GM21367 (cell line): ENCODE data around the gene CSNK2B.
A peak's percentile ranks its signal among the peaks of the same experiment; 100 is the strongest.

Source experiments
- ATAC-seq: cut with Tn5 transposase; IDR thresholded peaks from one replicate; pipeline ENCODE4 v1.9.1; 2021; ENCODE audit not compliant: unreplicated experiment

The CSNK2B gene

DNA sequence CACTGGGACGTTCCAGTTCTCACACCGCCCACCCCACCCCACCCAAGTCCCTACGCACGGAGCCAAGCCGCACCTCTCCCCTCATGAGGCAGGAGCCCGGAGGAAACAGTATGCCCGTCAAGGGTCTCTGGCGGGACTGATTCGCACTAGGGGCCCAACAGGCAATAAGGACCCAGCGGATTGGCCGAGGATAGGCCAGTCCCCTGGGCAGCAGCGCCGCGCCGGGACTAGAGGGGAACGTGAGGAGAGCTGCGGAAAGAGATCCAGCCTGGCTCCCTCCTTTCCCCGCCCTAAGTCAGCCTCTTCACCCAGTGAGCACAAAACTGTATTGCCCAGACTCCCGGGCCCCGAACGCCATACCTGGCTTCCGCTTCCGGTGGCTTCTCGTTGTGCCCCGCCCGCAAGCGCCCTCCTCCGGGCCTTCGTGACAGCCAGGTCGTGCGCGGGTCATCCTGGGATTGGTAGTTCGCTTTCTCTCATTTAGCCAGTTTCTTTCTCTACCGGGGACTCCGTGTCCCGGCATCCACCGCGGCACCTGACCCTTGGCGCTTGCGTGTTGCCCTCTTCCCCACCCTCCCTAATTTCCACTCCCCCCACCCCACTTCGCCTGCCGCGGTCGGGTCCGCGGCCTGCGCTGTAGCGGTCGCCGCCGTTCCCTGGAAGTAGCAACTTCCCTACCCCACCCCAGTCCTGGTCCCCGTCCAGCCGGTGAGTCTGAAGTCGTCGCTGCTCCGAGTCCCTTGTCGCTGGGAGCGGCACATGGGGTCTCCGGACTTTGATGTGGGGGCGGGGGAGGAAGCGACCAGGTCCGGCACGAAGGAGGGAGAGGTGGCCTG lies at the start of gene CSNK2B:
TSS of gene CSNK2B (plus strand) at position 580 of the 836 bp plus-strand sequence. CDS start 752 bp downstream, outside the sequence.
- peak; percentile 60 for ATAC-seq

DNA sequence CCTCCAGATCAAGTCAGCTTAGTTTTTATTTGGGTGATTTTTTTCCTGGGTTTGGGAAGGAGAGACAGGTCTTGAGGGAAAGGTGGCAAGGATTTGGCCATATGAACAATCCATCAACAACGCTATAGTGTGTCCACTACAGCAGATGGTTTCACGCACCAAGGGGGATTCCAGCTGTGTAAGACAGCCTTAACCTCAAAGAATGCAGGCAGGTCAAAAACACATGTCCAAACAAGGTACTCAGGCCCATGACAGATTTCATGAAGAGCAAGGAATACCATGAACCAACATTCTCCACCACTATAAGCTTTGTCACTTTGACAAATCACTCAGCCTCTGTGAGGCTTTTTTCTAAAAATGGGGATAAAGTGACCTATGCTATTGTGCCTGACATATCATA lies 48.9 kb upstream of the CSNK2B start:
- no peak for ATAC-seq

DNA sequence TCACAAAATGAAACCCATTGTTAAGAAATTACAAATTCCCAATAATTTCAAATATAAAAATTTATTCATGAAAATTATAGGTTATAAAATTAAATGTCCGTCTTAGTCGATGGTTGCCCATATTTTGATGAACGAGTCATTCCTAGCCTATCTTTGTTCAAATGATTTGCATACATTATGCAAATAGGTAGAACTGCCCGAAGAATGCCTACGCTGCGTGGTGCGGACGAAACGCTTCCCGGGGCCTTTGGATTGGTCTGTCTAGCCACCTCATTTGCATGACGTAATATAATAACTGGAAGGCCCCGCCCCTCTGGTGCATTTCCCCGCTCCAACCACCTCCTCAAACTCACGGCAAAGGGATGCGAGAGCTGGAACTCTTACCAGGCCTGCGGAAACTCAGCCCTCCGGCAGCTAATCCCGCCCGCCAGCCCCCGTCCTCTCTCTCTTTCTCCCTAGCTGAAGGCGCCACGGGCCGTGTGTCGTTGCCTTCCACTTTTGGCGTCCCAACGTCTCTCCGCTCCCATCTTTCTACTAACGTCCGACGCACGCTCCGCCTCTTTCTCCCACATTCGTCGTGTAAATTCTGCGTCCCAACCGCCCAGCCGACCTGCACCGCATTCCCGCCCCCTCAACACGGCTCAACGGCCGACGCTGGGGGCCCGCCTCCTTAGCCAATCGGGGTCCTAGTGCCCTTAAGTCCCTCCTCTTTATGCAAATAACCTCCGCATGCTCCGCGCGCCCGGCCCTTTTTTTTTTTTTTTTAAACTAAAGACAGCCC lies 45.9 kb upstream of the CSNK2B start:
- ATAC-seq: peak; percentile 64

DNA sequence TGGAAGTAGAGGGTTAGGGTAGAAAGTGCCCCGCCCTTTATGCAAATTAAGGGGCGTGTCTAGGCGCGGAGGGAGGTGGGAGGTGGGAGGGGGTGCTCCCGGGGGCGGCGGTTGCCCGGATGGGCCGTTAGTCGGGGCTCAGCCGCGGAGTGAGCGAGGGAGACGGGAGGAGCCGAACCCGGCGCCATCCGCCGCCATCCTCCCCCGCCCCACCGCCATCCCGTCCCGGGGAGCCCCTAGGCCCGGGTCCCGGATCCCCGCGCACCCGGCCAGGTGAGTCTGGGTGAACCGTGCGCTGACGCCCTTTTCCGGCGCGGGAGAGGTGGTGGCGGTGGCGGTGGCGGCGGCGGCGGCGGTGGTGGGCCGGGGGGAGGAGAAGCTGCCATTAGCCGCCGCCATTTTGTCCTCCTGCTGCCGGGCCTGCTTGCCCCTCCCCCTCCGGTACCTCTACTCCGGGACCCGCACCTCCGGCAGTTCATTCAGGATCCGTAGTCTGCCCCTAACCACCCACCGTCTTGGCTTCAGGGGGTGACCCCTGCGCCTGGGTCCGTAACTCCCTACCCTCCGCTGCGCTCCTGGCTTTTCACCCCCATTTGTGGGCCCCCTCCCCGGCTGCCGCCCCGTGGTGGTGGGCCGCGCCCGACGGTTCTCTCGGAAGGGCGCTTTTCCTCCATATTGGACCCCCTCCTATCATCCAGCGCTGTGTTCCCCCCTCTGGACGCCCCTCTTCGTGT lies 45.1 kb upstream of the CSNK2B start, which contains the start of gene PRRC2A:
TSS of gene PRRC2A (plus strand) at position 130 of the 734 bp plus-strand sequence. CDS start 2,075 bp downstream, outside the sequence.
- ATAC-seq: peak; percentile 19

DNA sequence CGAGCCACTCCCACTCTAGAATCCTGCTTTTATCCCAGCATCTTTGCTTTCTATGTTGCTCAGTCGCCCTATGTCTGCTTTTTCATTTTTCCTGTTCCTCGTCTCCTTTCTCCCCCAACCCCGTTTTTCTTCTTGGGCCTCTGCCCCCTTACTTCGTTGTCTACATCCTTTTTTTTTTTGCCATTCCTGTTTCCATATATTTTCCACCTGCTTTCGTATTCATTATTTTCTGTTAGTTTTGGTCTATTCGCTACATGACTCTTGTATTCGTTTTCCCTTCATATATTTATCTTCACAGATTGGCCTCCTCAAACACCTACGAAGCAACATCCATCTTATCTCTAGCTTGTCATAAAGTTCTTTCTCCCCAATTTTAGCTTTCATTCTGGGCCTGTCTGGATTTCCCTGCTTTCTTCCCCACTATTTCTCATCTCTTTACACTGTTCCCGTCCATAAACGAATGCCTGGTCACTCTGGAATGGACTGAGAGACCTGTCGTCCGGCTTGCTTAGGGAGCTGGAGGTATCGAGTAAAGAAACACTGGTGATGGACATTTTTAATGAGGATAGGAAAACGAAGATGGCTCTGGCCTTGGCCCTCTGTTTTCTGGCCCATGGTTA lies 44.5 kb upstream of the CSNK2B start:
- no peak for ATAC-seq

DNA sequence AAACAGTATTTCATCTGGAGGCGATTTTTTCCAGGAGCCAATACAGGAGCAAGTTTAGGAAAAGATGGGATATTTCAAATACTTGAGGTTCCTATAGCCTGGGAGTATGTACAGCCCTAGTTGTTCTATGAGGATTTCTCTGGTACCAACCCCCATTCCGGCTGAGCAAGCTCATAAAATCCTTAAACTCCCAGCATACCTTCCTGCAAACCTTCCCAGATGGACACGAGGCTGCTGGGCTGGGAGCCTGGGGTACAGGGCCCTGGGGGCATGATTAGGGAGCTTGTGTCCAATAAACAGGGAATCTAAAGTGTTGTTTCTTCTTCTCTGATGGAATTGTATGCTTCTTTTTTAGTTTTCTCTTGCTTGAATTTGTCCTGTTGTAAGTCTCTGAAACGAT lies 43.9 kb upstream of the CSNK2B start:
- no peak for ATAC-seq

DNA sequence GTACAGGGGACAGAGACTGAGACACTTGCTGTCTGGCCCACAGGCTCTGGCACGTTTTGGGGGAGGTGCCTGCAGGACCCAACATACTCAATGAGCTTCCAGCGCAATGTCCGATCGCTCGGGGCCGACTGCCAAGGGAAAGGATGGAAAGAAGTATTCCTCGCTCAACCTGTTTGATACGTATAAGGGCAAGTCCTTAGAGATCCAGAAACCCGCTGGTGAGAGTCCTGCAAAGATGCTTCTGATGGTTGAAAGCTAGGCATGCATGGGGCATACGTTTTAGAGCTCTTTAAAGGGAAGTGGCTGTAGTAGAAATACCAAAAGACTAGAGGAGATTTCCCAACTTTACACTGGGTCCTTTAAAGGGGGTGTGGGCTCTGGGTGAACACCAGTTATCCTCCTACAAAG lies 43.2 kb upstream of the CSNK2B start:
- ATAC-seq: no peak

DNA sequence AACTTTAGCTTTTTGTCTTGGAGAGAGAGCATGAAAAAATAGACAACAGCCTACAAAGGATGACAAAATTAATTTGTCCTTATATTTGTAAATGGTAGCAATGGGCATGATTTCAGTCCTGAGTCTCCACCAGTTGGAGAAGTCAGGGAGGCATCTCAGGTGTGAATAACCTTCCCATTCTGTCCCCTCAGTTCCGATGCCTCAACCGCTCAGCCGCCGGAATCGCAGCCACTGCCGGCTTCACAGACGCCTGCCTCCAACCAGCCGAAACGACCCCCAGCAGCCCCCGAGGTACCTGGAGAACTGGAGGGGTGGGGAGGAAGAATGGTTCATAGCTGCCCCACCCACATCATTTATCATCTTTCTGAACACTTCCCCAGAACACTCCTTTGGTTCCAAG lies 41.8 kb upstream of the CSNK2B start:
- ATAC-seq: no peak

DNA sequence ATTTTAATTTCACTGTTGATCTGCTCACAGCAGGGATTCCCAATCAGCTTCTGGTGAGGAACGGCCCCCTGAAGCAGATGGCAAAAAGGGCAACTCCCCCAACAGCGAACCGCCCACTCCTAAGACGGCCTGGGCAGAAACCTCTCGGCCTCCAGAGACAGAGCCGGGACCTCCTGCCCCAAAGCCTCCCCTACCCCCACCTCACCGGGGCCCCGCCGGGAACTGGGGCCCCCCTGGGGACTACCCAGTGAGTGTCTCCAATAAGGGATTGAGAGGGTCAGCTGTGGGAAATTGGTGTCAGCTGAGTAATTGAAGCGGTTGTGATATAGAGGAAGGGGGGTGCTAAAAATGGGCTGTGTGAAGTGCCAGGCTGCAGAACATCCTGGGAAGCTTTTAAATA lies 38.9 kb upstream of the CSNK2B start:
- no peak for ATAC-seq

DNA sequence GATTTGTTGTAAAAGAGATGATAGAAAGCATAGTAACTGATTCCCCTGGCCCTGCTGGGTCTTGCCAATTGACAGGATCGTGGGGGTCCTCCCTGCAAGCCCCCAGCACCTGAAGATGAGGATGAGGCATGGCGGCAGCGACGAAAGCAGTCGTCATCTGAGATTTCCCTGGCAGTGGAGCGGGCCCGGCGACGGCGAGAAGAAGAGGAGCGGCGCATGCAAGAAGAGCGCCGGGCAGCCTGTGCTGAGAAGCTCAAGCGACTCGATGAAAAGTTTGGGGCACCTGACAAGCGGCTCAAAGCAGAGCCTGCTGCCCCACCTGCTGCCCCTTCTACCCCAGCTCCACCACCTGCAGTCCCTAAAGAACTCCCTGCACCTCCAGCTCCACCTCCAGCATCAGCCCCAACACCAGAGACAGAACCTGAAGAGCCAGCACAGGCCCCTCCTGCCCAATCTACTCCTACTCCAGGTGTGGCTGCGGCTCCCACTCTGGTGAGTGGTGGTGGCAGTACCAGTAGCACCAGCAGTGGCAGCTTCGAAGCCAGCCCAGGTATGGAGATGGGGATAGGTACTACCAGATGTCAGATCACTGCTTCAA lies 38.1 kb upstream of the CSNK2B start:
- ATAC-seq: no peak

DNA sequence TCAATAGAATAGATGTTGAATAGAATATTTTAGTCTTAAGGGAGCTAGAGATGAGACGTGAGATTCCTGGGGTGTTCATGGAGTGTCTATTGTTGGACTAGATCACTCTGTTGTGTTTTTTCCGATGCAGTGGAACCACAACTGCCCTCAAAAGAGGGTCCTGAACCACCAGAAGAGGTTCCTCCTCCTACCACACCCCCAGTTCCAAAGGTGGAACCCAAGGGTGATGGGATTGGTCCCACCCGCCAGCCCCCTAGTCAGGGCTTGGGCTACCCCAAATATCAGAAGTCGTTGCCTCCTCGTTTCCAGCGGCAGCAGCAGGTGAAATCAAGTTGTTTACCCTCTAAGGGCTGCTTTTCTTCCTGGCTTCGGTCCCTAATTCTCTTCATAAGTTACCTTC lies 36.9 kb upstream of the CSNK2B start:
- no peak for ATAC-seq

DNA sequence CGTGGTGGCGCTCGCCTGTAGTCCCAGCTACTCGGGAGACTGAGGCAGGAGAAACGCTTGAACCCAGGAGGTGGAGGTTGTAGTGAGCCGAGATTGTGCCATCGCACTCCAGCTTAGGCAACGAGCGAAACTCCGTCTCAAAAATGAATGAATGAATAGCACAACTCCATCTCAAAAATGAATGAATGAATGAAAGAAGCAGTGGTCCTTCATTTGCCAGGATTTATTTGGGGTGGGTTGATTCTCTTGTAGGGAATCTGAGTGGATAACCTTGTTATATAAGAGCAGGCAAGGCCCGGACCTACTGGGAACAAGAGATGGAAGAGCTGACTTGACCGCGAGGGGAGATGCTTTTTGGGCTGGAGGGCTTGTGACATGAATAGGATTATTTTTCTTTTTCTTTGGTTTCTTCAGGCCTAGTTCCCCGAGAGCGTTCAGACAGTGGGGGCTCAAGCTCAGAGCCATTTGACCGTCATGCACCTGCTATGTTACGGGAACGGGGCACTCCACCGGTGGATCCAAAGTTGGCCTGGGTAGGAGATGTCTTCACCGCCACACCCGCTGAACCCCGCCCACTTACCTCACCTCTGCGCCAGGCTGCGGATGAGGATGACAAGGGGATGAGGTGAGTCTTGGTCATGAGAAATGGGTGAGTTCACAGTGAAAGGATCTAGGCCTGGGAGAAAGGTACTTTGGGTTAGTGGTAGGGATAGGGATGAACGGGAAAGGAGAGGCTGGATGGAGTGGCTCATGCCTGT lies 35.5 kb upstream of the CSNK2B start:
- ATAC-seq: no peak

DNA sequence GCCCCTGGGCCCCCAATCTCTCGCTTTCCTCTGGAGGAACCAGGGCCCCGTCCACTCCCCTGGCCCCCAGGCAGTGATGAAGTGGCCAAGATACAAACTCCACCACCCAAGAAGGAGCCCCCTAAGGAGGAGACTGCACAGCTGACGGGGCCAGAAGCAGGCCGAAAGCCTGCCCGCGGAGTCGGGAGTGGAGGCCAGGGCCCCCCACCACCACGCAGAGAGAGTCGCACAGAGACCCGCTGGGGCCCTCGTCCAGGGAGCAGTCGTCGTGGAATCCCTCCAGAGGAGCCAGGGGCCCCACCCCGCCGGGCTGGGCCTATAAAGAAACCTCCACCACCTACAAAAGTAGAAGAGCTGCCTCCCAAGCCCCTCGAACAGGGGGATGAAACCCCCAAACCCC lies 34.7 kb upstream of the CSNK2B start:
- no peak for ATAC-seq

DNA sequence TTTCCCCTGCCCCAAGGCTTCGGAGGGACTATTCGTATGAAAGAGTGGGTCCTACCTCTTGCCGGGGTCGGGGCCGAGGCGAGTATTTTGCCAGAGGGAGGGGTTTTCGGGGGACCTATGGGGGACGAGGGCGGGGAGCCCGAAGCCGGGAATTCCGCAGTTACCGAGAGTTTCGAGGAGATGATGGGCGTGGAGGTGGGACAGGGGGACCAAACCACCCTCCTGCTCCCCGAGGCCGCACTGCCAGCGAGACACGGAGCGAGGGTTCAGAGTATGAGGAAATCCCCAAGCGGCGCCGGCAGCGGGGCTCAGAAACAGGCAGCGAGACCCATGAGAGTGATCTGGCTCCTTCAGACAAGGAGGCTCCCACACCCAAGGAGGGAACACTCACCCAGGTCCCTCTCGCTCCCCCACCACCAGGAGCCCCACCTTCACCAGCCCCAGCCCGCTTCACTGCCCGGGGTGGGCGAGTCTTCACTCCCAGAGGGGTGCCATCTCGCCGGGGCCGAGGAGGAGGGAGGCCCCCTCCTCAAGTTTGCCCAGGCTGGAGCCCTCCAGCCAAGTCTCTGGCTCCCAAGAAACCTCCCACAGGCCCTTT lies 34.1 kb upstream of the CSNK2B start:
- no peak for ATAC-seq

DNA sequence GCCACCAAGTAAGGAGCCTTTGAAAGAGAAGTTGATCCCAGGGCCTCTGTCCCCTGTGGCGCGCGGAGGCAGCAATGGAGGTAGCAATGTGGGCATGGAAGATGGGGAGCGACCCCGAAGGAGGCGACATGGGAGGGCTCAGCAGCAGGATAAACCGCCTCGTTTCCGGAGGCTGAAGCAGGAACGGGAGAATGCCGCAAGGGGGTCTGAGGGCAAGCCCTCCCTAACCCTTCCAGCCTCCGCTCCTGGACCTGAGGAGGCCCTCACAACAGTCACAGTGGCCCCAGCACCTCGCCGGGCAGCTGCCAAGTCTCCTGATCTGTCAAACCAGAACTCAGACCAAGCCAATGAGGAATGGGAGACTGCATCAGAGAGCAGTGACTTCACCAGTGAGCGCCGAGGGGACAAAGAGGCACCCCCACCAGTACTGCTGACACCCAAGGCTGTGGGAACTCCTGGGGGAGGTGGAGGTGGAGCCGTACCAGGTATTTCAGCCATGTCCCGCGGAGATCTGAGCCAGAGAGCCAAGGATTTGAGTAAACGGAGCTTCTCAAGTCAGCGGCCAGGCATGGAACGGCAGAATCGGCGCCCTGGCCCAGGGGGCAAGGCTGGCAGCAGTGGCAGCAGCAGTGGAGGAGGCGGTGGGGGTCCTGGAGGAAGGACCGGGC lies 33.5 kb upstream of the CSNK2B start:
- no peak for ATAC-seq

DNA sequence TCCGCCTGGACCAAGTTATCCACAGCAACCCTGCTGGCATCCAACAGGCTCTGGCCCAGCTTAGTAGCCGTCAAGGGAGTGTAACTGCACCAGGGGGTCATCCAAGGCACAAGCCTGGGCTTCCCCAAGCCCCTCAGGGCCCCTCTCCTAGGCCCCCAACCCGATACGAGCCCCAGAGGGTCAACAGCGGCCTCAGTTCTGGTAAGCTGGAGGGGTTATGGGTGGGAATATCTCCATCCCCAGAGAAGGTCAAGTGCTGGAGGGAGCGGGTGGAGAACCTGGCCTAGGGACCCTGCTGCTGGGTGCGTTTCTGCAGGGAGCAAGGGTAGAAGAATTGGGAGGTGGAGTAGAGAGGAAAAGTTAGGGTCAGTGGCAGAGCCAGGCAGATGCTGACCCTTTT lies 32.4 kb upstream of the CSNK2B start:
- no peak for ATAC-seq

DNA sequence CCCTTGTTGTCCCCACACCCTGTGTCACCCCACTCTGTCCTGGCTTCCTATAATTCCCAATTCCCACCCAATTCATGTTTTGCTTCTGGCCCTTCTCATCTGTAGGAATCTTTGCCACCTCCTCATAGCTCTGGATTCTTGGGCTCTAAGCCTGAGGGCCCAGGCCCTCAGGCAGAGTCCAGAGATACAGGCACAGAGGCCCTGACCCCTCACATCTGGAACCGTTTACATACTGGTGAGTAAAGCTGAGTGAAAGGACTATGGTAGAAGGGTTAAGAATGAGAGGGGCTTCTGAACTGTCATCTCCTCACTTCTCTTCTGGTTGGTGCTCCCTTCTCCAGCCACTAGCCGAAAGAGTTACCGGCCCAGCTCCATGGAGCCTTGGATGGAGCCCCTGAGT lies 31.7 kb upstream of the CSNK2B start:
- no peak for ATAC-seq

DNA sequence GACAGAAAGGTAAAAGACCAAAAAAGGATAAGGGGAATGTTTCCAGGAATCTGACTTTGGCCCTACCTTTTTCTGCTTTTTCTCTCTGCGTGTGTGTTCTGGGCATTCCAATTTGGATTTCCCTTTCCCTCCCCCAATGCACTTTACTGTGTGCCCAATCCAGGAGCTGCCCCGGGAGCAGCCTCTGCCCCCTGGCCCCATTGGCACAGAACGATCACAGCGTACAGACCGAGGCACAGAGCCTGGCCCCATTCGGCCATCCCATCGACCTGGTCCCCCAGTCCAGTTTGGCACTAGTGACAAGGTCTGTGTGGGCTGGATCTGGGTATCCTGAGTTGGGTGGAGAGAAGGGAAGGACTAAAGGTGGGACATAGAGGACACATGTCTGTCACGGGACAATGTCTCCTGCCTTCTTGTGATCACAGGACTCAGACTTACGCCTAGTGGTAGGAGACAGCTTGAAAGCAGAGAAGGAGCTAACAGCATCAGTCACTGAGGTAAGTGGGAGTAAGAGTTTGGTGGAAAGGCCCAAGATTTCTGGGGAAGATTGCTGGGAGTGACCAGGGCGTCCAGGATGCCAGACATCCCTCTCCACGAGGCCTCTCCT lies 30.8 kb upstream of the CSNK2B start:
- ATAC-seq: no peak
